IPS DF 4.7 (cell line): ENCODE data around the gene SNED1.

Experiments used
- DNase-seq: peaks from one replicate; pipeline ENCODE4 v3.0.0-alpha.2; 2013; ENCODE audit warnings: low spot score; ENCODE audit errors: extremely low read depth

The SNED1 gene

GRCh38 chr2:241066171-241066892 is 67.9 kb downstream of the SNED1 start:
- no peak for DNase-seq

GRCh38 chr2:241066893-241067341 is 68.5 kb downstream of the SNED1 start:
- DNase-seq = no peak

- DNase-seq = no peak
Observed at GRCh38 chr2:241067501-241068135, 69.2 kb downstream of the SNED1 start.

- no peak for DNase-seq
Observed at GRCh38 chr2:241068136-241068941, 69.9 kb downstream of the SNED1 start.

GRCh38 chr2:241068942-241069810 is 70.8 kb downstream of the SNED1 start:
- DNase-seq = no peak

- DNase-seq = no peak
Observed at GRCh38 chr2:241069821-241070281, 71.4 kb downstream of the SNED1 start.

GRCh38 chr2:241070361-241070760 is 71.9 kb downstream of the SNED1 start:
- DNase-seq = no peak

GRCh38 chr2:241070811-241071676 is 72.6 kb downstream of the SNED1 start:
- DNase-seq = no peak

GRCh38 chr2:241071677-241072111 is 73.3 kb downstream of the SNED1 start:
- DNase-seq = no peak

- DNase-seq = no peak
Observed at GRCh38 chr2:241072151-241072550, 73.7 kb downstream of the SNED1 start.

- DNase-seq = no peak
Observed at GRCh38 chr2:241072553-241073165, 74.2 kb downstream of the SNED1 start.

GRCh38 chr2:241073166-241074064 is 75.0 kb downstream of the SNED1 start:
- no peak for DNase-seq

- DNase-seq = no peak
Observed at GRCh38 chr2:241074065-241074818, 75.8 kb downstream of the SNED1 start.

- DNase-seq = no peak
Observed at GRCh38 chr2:241074901-241075540, 76.6 kb downstream of the SNED1 start.

- no peak for DNase-seq
Observed at GRCh38 chr2:241080405-241081189, 82.2 kb downstream of the SNED1 start.

GRCh38 chr2:241081190-241081642 is 82.8 kb downstream of the SNED1 start:
- DNase-seq = no peak
